Caco-2 (cell line): ENCODE data around the gene CBX4. TPM values are rescaled to one million over a fixed set of nuclear protein-coding genes. Genes with fewer than 3 reads are reported as not detected.

Experiments used
- BruUV-seq: library from RNA; stranded (reverse); fragments of 400-500 nt; replicated peaks from 2 replicates; lab custom pipeline; 2021; lab: Mats Ljungman, UMichigan
- CTCF ChIA-PET: fragments of 300-600 bp; sonication (Branson Sonifier 250); formaldehyde crosslinking; loops from one replicate; lab custom pipeline; 2022; ENCODE audit warnings: antibody characterized with exemption; lab: Charles Lee
- POLR2A ChIA-PET: fragments of 300-600 bp; sonication (Branson Sonifier 250); formaldehyde crosslinking; loops from one replicate; lab custom pipeline; 2022; ENCODE audit warnings: antibody characterized with exemption; lab: Charles Lee
- DNase-seq, 2 experiments: peaks; one replicate each; pipeline versions ENCODE4 v3.0.0 to v3.0.0-alpha.2; 2020 to 2022
- H3K27me3 ChIP-seq: replicated peaks from 2 replicates; pipeline ENCODE4 v1.6.0; 2011; ENCODE audit warnings: low read length; ENCODE audit not compliant: control insufficient read depth, insufficient read depth
- H3K36me3 ChIP-seq: 2 replicates; pipeline ENCODE4 v1.5.1; 2011; ENCODE audit warnings: low read length; ENCODE audit not compliant: control insufficient read depth, insufficient read depth
- H3K4me1 ChIP-seq: fragments of 250-450 bp; sonication (Bioruptor Pico); 2 replicates; pipeline ENCODE4 v1.5.1; 2020; ENCODE audit warnings: mild to moderate bottlenecking
- H3K4me3 ChIP-seq: 2 replicates; pipeline ENCODE4 v1.5.1; 2011; ENCODE audit warnings: low read depth, mild to moderate bottlenecking, control low read depth, low read length
- H3K9me3 ChIP-seq: fragments of 250-450 bp; sonication (Bioruptor Pico); 2 replicates; pipeline ENCODE4 v1.5.1; 2020; ENCODE audit warnings: mild to moderate bottlenecking, moderate library complexity
- H3K27ac Mint-ChIP-seq: one replicate; pipeline ENCODE4 v1.8.0; 2022; ENCODE audit warnings: mixed read lengths; ENCODE audit not compliant: unreplicated experiment
- H3K27me3 Mint-ChIP-seq: one replicate; pipeline ENCODE4 v1.8.0; 2022; ENCODE audit warnings: mixed read lengths; ENCODE audit not compliant: insufficient read depth, unreplicated experiment
- H3K36me3 Mint-ChIP-seq: one replicate; pipeline ENCODE4 v1.8.0; 2022; ENCODE audit warnings: mild to moderate bottlenecking, mixed read lengths; ENCODE audit not compliant: insufficient read depth, unreplicated experiment
- H3K4me1 Mint-ChIP-seq: one replicate; pipeline ENCODE4 v1.8.0; 2022; ENCODE audit warnings: low read depth, mixed read lengths; ENCODE audit not compliant: unreplicated experiment
- H3K4me3 Mint-ChIP-seq: one replicate; pipeline ENCODE4 v1.8.0; 2022; ENCODE audit warnings: mild to moderate bottlenecking, moderate library complexity, mixed read lengths; ENCODE audit not compliant: unreplicated experiment
- H3K9me3 Mint-ChIP-seq: one replicate; pipeline ENCODE4 v1.8.0; 2022; ENCODE audit warnings: mixed read lengths; ENCODE audit not compliant: unreplicated experiment
- CTCF ChIP-seq, 2 experiments: fragments of 200-600 bp in 1 of 2; IDR thresholded peaks; 1 replicate in 1 of 2; 2 replicates in 1 of 2; pipeline versions ENCODE4 v1.5.1 to v1.8.0; 2011 to 2022; ENCODE audit warnings: antibody characterized with exemption in 1 of 2, control low read depth in 1 of 2, inconsistent platforms in 1 of 2, low read depth in 1 of 2, low read length in 1 of 2, mild to moderate bottlenecking in 1 of 2, moderate library complexity in 1 of 2; ENCODE audit not compliant: insufficient read depth in 1 of 2, severe bottlenecking in 1 of 2, unreplicated experiment in 1 of 2
- intact Hi-C: fragments of 100-400 bp; cut with micrococcal nuclease; formaldehyde crosslinking; loops from one replicate; pipeline ENCODE4 v1.10.0; 2022; ENCODE audit not compliant: unreplicated experiment
- total RNA-seq: library from RNA; stranded (reverse); gene quantifications from 2 replicates; pipeline ENCODE4 v1.2.3, GENCODE V29; 2022

The CBX4 gene
- total RNA-seq, 1 experiment from 2014 or later, result 114 TPM

- Mint-ChIP-seq H3K9me3 (no peaks in the 10 kb centered on the region), H3K27me3 (no peaks in the 10 kb centered on the region), H3K36me3 (no peaks in the 10 kb centered on the region), H3K4me1 (peaks cover 24% of the 10 kb centered on the region), H3K4me3 (no peak overlapping the region), H3K27ac (no peak overlapping the region)
- BruUV-seq, result no TSS peak
- ChIA-PET POLR2A (no interaction called here), CTCF (no interaction called here)
- intact Hi-C loops, result no loop called here
- H3K4me1 ChIP-seq, result peaks cover 9% of the 10 kb centered on the region
- no peak overlapping the region for H3K4me3 ChIP-seq
- no peak for DNase-seq
- no peaks in the 10 kb centered on the region for H3K27me3 ChIP-seq
- no peaks in the 10 kb centered on the region for H3K9me3 ChIP-seq
- TF ChIP-seq CTCF (IDR thresholded peaks at IDR 0.05; ENCODE audit: insufficient read depth in 1 of 2, low read depth in 1 of 2, low read length in 1 of 2, severe bottlenecking in 1 of 2, unreplicated experiment in 1 of 2), result no peak
- no peaks in the 10 kb centered on the region for H3K36me3 ChIP-seq
Measured at GRCh38 chr17:79859676-79860615, 20.7 kb upstream of the CBX4 start.

GRCh38 chr17:79857095-79857494 is 17.9 kb upstream of the CBX4 start:
- ChIA-PET CTCF (interaction anchor here (0.6 kb wide), 2 partner anchors 18 to 58 kb away, joined by 5 to 6 read pairs; partner anchors contain the start of gene CBX4), POLR2A (interaction anchor here (0.6 kb wide), 1 partner anchor 12 kb away, joined by 3 read pairs; no protein-coding TSS in a partner anchor)
- intact Hi-C loops, result no loop called here
- H3K4me1 ChIP-seq, result peaks cover 9% of the 10 kb centered on the region
- BruUV-seq, result no TSS peak
- H3K36me3 ChIP-seq, result no peaks in the 10 kb centered on the region
- no peak for DNase-seq
- H3K27me3 Mint-ChIP-seq, result no peaks in the 10 kb centered on the region
- TF ChIP-seq CTCF (IDR thresholded peaks at IDR 0.05; ENCODE audit: insufficient read depth in 1 of 2, low read depth in 1 of 2, low read length in 1 of 2, severe bottlenecking in 1 of 2, unreplicated experiment in 1 of 2), result no peak
- H3K4me3 ChIP-seq, result no peak overlapping the region
- H3K9me3 Mint-ChIP-seq, result no peaks in the 10 kb centered on the region
- H3K4me3 Mint-ChIP-seq, result no peak overlapping the region
- H3K4me1 Mint-ChIP-seq, result peaks cover 23% of the 10 kb centered on the region
- no peak overlapping the region for H3K27ac Mint-ChIP-seq
- H3K27me3 ChIP-seq, result no peaks in the 10 kb centered on the region
- no peaks in the 10 kb centered on the region for H3K9me3 ChIP-seq
- no peaks in the 10 kb centered on the region for H3K36me3 Mint-ChIP-seq

GRCh38 chr17:79855331-79856124 is 16.3 kb upstream of the CBX4 start:
- no peaks in the 10 kb centered on the region for H3K27me3 Mint-ChIP-seq
- H3K9me3 Mint-ChIP-seq, result no peaks in the 10 kb centered on the region
- H3K36me3 Mint-ChIP-seq, result no peaks in the 10 kb centered on the region
- intact Hi-C loops, result no loop called here
- H3K36me3 ChIP-seq, result no peaks in the 10 kb centered on the region
- TF ChIP-seq CTCF (IDR thresholded peaks at IDR 0.05; ENCODE audit: insufficient read depth in 1 of 2, low read depth in 1 of 2, low read length in 1 of 2, severe bottlenecking in 1 of 2, unreplicated experiment in 1 of 2), result no peak
- BruUV-seq, result no TSS peak
- DNase-seq, result no peak
- no peak overlapping the region for H3K4me3 Mint-ChIP-seq
- H3K27me3 ChIP-seq, result no peaks in the 10 kb centered on the region
- POLR2A ChIA-PET, result no interaction called here
- H3K4me1 Mint-ChIP-seq, result peaks cover 18% of the 10 kb centered on the region
- no peaks in the 10 kb centered on the region for H3K9me3 ChIP-seq
- no peak overlapping the region for H3K27ac Mint-ChIP-seq
- CTCF ChIA-PET, result interaction anchor here (1.5 kb wide), 1 partner anchor 60 kb away, joined by 5 read pairs; no protein-coding TSS in a partner anchor
- no peaks in the 10 kb centered on the region for H3K4me1 ChIP-seq
- no peak overlapping the region for H3K4me3 ChIP-seq
